Right hindlimb (tissue), 1 donor: ENCODE data around the gene INPP5K.

Source experiments
- DNase-seq: peaks from one replicate; pipeline ENCODE4 v3.0.0-alpha.2; 2018

INPP5K gene

DNA sequence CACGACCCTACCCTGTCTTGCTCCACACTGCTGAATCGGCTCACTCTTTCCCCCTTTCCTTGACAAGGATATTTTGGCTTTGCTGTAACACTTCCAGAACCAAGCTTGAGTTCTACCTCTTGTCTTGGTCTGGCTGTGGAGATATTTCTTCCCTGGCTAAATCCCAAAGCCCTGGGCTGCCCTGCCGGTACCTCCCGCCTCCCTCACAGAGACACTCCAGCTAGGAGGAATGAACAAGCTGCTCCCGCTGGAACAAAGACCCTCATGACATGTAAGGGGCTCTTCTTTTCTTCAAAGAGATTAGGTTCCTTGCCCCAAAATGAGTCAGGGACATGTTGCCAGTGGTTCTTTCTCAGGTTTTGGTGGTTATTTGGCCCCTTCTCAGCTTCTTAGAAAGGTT, 10.8 kb downstream of the INPP5K start:
- no peak for DNase-seq

DNA sequence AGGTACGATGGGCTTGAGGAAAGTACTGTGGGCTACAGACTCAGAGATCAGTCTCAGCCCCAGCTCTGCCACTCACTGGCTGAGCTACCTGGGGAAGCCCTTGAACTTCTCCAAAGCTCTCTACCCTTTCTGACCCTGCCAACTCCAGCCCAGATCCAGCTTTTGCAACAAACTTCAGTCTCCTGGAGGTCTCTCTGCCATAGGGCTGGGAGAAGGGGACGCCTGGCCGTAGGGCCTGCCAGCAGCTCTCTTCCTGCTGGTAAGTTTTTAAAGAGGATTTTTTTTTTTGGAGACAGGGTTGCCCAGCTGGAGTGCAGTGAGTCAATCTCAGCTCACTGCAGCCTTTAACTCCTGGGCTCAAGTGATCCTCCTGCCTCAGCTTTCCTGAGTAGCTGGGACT, 11.5 kb downstream of the INPP5K start:
- no peak for DNase-seq

DNA sequence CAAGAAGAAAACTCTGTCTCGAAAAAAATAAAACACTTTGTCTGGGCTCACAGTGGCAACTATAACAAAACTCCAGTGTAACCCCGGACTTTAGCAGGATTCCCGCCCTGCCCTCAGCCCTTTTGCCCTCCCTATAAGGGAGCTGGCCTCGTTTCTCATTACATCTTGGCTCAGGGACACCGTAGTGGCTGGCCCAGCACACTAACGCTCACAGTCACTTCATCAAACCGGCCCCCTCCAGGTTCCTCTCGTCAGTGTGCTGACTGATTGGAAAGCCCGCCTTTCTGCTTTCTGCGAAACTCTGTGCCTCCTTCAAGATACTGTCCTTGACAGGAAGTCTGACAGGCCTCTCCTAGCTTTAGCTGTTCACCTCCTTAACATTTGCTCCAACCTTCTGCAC, 12.7 kb downstream of the INPP5K start:
- DNase-seq, result no peak

DNA sequence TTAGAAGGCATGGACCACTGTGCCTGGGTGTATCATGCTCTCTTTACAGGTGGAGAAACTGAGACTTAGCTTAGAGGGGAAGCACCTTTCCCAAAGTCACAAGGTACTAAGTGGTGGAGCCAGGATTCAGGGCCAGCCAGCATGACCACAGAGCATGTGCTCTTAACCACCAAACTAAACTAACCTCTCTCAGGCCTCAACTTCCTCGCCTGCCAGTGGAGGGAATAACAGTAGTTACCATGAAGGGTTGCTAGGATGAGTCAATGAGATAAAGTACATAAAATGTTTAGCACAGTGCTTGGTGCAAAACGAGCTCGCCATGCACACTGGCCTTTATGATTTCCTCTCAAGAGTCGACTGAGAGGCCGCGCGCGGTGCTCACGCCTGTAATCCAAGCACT, 17.5 kb downstream of the INPP5K start:
- DNase-seq, result no peak

DNA sequence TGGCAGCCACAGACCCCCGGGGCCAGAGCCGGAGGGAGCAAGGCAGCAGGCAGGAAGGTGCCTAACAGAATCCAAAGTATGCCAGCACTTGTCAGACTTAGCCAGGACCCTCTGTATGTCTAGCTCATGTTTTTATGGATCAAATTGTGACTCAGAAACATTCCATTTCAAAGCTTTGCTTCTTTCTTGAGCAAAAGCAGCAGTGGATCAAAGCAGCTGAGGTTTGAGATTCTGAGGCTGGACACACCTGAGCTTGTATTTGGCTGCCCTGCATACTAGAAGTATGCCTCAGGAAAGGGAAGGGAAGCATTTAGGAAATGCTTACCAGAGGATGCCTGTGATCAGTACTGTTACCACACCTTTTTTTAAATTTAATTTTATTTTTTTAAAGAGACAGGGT, 18.2 kb downstream of the INPP5K start:
- DNase-seq, result no peak

DNA sequence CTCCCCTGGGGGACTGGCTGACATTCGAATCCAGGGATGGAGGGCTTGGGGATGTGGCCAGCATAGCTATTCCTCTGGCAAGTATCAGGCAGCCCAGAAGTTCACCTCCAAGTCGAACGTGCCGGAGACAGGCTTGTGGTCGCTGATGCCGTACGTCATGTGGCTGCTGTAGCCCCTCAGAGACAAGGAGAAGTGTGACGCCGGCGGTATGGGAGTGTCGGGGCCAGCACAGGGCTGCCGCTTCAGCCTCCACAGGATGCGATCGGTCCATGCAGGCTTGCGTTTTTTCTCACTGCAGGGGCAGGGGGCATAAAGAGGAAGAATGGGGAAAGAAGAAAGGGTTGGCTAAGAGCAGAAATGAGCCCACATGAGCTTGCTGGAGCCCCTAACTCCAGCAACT, 18.6 kb downstream of the INPP5K start:
- no peak for DNase-seq

DNA sequence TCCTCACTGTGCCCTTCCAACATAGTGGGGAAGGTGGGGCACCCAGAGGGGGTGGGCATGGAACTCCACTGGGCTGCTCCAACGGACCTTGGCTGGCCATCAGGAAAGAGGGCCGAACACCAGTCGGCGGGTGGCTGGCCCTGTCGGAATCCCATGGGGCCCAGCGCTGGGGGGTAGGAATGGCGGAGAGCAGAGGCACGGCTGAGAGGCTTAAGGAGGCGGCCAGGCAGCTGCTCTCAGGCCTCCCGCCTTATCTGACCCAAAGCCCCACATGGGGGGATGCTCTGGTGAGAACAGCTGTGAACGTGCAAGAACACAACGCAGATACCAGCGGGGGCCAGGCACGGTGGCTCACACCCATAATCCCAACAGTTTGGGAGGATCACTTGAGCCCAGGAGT, 19.5 kb downstream of the INPP5K start:
- DNase-seq, result peak; percentile 58

DNA sequence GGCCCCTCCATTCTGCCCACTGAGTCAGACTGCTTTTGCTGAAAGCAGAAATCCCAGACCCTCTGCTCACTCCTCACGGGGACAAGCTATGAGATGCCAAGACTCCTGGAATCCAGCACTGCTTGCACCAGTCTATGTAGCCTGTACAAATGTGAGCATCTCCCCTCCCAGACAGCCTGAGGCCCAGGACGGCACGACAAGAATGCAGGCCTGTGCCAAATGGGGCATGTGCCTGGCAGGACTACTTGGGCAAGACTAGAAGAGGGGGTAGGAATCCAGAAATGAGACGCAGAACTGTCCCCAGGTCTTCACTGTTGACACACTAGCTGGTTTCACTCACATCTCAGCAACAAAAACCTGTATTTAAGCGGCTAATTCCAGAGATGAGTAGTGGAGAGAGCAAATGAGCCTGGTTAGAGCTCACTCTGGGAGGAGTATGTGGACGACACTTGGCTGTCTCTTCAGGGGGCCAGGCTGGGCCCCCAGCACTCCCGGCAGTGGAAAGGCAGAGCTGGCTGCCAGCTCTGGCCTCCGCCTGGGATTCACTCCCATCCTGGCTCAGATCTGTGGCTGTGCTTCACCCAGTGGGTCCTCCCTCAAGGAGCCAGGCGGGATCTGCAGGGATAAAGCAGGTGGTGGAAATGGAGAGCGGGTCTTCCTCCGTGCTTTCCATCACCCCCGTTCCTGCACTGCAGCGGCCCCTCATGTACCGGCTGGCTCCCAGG, 21.0 kb downstream of the INPP5K start:
- DNase-seq, result peak; percentile 83

DNA sequence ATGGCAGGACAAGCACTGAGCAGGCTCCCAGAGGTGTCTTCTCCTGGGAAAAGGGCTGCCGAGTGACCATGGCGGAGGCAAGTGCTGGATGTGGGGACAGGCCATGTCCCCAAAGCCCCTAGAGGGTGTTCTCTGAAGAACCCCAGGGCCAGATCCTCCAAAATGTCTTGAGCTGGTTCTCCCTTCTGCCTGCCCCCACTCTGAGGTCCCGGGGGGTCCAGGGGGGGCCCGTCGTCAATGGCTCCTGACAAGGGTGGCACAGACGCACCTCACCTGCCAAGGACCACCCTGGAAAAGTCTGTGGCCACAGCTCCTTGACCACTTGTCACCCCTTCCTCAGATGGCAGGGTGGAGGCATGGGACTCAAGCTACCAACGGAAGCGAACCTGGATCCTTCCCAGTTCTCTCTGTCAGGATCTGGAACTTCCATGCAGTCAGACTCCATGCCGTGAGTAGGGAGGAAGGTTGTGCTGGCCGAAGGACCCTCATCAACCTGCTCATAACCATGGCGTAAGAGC, 21.6 kb downstream of the INPP5K start:
- no peak for DNase-seq

DNA sequence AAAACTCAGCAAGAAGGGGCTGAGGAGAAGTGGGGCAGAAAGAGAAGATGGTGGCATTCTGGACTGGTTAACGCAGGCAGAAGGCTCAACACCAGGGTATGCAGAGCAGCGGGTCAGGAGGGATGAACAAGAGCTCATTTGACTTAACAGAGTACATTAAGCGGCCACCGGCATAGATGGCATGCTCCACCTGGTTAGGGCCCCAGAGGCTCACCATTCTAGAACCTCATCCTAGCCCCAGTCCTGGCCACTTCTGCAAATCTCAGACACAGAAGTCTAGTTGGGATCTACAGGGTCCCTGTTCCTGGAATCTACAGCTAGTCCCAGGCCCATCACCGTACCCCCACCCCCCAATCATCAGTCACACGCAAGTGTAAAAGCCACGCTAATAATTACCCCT, 22.2 kb downstream of the INPP5K start:
- DNase-seq, result no peak

DNA sequence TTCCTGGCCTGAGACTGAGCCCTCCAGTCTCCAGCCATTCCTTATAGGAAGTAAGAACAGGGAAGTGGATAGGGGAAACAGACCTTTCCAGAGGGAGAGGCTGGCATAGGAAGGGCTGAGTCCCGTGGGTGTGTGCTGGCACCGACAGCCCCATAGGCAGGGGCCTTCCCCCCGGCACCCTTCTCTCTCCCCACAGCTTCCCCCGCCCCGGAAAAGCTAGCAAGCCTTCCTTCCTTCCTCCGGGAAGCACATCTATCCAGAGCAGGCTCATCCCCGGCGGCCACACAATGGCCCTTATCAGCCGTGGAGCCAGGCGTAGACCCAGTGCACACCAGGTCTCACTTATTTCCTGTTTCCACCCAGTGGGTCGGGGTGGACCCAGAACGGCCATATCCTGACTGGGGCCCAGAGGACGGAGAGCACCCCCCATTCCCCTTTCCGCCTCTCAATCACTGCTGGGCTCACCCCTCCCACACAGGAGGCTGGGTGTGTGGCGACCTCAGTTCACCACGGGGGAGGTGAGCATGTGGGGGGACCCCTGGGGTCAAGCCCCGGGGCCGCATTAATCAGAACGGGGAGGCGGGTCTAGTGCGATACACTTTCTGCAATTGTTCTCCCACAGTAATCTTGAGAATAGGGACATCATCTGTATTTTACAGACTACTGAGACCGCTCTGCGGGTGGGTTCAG, 23.0 kb downstream of the INPP5K start:
- no peak for DNase-seq

DNA sequence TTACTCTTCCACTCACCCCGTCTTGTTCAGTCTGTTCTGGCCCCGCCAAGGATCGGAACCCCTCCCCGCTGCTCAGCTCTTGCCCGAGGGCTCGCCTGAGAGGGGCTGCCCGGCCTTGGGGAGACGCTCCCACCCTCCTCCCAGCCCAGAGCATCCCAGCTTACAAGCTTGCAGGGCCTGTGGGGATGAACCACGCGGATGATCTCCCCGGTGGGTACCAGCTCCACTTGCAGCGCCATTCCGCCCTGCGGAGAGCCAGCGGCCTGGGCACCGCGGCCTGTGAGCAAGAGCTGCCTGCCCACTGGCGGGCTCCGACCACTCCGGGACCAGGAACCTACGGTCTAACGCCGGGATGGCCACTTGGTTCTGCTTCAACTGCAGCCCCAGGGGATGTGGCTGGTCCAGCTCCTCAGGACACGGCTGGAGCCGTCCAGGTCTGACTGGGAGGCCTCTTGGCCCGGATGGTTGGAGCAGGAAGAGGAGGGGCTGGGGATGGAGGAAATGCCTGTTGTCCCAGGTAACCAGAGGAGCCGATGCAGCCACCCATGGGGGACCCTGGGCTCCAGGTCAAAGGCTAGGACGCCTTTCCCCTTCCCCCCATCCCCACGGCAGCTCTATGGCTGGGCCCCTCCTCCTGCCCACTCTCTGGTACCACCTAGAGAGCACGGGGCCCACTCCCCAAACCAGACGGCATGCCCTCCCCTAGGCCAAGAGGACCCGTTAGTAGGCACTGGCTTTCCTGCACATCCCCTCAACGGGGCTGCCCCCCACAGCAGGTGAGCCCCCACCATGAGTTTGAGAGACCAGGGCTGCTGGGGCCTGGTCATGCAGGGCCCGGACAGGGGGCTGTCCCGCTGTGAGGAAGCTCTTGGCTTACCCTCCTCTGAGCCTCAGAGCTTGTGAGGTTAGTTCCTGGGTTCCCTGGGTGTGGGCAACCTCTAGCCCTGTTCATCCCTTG, 23.9 kb downstream of the INPP5K start, which contains the start of gene MYO1C:
TSS of gene MYO1C (minus strand) at position 438 of the 958 bp plus-strand sequence. CDS start at position 239, 199 bp downstream.
- DNase-seq, result peak; percentile 40

DNA sequence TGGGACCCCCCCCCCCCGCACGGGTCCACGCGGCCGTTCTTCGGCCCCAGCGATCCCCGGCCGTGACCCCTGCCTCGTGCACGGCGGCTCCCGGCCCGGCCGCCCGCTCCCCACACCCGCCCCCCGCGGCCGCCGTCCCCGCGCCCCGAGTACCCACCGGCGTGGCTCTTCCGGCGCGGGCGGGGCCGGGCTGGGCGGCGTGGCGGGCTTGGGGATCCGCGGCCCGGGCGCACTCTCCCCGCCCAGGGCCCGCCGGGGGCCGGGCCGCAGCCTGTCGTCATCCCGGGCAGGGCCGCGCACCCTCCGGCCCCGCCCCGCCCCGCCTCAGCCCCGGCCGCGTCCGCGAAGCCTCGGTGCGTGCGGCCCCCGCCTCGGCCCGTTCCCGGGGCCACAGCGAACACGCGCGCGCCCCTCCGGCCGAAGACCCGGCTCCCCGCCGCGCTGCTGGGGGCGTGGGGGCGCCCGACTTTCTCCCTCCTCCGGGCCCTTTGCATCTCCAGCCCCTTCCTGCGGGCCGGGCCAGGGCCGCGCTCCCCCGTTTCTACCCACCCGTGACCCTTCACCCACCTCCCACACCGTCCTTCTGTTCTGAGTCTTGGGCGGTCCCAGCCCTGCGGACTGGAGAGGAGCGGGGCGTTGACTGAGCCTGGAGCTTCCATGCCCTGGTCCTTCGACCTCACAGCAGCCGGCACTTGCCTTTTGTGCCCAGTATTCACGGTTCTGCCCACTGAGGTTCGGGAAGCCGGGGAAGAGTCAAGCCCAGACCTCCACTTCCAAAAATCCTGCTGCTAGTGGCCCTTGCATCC, 24.8 kb downstream of the INPP5K start:
- DNase-seq, result peak; percentile 72

DNA sequence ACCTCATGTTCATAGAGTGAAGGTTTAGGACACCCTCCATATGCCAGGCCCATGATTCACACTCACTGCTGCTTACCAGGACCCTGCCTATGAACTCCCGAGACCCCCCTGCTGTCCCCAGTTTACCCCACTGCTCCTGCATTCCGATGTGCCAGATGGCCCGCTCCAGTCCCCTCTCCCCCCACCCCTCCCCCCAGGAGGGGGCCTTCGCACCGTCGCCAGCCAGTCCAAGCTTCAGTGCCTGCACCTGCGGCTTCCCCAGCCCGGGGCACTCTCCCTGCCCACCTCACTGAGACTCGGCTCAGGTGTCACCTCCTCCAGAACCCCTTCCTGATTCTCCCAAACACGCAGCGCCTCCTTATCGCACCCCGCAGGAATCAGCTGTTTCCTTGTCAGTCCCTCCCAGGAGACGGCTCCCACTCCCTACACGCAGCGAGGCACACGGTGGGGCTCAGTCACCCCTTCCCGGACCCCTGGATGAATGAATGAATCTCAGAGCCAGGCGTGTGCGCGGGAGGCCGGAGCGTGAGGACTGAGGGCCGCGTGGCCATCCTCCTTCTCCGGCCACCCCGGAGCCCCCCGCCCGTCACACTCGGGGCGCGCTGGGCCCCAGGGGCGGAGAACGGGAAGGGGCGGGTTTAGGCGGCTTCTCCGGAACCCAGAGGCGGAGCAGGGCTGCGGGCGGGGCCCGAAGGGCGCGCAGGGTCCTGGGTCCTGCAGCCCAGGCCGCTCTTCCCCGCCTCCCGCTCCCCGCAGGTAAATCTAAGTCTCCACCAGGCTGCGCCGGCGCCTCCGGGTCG, 25.6 kb downstream of the INPP5K start:
- peak; percentile 79 for DNase-seq

DNA sequence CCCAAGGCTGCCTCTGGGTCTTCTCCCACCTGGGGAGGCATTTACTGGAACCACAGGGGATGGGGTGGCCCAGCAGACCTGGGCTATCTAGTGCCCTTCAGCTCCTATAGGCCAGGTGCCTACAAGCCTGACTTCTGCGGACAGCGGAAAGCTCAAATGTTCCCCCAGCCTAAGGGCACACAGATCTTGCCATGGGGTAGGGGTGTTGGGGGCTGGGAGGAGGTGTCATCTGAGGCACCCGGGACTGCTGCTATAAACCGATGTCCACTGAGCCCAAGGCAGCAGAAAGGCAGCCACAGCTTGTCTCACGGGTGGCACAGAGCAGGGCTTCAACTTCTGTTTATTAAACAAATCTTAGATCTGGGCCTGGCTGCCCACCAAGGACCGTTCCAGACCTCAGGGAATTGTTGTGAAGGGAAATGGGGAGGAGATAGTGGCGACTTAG, 27.6 kb downstream of the INPP5K start:
- no peak for DNase-seq

DNA sequence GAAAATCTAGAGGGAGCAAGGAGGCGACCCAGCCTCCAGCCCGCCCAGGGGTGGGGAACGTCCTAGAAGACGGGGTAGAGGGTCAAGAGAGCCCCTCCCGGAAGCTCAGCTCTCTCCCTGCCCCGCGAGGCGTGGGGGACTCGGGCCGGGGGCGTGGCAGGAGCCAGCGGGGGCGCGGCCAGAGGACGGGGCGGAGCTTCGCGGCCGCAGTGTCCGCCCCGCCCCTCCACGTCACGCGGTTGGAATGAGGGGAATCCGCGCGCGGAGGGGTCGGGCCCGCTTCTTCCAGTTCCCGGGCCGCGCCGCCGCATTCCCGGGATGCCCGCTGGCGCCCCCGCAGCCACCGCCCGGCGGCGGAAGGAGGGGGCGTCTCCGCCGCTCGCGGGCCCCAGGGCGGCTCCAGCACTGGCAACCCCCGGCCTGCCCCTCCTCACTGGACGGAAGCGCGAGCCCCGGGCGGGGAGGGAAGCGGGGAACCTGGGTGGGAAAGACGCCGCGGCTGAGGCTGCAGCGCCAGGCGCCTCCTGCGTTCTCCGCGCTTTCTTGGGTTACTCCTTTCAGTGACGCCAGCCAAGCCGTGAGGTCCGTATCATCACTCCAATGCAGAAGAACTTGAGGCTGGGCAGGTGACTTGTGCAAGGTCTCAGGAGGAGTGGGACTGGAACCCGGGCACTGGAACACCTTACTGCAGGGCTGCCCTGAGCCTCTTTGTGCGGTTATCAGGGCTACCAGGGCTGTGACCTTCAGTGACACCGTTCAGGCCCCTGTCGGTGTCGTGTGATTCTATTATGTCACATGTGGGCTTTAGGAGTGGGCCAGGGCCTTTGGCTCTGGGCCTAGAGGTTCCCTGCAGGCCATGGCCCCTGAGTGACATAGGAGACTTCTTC, 28.2 kb downstream of the INPP5K start:
- peak; percentile 92 for DNase-seq

DNA sequence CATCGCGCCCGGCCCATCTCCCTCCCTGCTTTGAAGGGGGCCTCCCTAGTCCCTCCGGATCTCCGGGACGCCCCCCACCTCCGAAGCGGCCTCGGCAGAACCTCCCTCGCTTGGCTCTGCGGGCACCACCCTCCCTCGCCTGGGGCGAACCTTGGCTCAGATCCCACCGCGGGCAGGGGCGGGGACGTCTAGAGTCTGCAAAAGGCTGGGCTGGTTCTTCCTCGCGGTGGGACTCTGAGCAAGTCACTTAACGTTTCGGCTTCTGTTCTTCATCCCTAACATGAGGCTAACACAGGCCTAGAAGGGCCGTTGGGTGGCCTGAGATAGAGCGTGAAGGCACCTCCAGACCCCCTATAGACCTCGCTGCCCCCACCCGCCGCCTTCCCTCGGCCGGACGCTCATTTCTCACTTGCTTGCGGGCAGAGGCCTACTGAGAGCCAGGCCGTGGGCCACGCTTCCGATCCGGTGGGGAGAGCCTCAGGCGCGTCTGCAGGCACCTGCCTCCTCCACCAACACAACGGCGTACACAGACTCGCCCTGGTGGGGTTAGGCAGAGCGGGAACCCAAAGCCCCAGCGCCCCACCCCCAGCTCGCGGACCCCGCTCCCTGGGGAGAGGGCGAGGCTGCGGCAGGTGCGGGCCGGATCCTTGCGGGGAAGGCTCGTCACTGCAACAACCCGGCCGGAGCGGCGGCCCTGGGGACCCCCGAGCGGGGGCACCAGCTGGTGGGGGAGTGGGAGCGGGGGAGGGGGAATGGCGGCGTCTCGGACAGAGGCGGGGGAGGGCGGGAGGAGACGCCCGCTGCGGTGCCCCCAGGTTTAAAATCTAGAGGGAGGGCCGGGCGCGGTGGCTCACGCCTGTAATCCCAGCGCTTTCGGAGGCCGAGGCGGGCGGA, 29.4 kb downstream of the INPP5K start:
- DNase-seq, result peak; percentile 87

DNA sequence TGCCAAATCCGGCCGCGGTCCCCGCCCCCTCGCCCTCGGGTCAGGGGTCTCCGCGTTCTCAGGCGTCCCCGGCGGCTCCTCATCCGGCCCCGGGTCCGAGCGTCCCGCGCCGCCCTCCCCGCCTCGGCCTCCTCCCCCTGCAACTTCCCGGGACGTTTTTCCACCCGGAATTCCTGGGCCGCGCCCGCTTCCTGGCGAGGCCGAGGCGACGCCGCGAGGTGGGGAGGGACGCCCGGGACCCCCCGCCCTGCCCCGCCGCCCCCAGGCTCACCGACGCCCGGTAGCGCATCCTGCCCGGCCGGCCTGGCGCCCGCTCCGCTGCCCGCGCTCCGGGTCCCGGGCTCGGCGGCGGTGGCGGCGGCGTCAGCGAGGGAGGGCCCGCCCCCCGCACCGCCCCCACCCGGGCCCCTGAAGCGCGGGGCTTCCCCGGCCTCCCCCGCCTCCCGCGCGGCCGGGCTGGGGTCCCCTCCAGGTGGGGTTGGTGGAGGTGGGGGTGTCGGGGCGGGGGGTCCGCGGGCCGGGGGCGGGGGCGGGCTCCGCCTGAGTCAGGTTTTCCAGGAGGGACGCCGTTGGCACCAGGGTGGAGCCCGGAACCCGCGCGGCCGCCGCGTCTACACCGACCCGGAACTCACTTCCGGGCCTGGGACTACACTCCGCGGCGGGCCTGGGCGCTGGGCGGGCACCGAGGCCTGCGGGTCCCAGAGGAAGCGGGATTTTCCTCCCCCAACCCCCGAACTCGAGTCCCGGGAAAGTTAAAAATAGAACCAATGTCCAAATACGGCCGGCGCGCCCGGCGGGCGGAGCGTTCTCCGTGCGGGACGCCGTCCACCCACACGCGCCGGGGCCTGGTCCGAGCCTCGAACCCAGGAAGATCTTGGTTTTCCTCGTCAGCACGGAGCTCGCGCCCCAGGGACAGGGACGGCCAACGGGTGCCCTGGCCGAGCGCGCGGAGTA, 30.7 kb downstream of the INPP5K start:
- peak; percentile 82 for DNase-seq
